ENCODE data around the gene ZNF235. TPM values are rescaled to one million over a fixed set of nuclear protein-coding genes. Genes with fewer than 3 reads are reported as not detected.
"Not testable (repeated sequence)": the region's sequence is repeated elsewhere in the genome, so short reads cannot be mapped to it uniquely, and the experiment has no call there.

ZNF235 gene
- total and polyA plus RNA-seq, 9 donors = 2.5 to 7.4 (median 5.9) TPM

DNA sequence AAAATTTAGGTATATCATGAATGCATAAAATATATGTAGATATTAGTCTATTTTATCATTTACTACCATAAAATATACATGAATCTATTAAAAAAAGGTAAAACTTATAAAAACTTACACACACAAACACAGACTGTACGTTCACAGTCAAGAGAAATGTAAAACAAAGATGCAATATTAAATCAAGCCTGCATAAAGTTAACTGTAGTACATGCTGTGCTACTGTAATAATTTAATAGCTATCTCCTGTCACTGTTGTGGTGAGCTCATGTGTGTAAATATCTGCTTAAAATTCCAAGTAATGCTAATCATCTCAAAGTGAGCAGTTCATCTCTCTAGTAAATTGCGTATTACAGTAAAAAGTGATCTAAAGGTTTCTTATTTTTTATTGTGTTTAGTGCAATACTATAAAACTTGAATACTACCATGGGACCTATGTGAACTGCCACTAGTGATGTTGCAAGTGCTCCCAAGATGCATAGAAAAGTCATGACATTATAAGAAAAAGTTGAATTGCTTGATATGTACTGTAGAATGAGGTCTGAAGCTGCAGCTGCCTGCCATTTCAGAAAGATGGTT, 45.9 kb downstream of the ZNF235 start:
- H3K27ac ChIP-seq = no peak overlapping the region
- intact Hi-C loops (cut with DNase I) = no loop called here
- TF ChIP-seq, protein P1, sequence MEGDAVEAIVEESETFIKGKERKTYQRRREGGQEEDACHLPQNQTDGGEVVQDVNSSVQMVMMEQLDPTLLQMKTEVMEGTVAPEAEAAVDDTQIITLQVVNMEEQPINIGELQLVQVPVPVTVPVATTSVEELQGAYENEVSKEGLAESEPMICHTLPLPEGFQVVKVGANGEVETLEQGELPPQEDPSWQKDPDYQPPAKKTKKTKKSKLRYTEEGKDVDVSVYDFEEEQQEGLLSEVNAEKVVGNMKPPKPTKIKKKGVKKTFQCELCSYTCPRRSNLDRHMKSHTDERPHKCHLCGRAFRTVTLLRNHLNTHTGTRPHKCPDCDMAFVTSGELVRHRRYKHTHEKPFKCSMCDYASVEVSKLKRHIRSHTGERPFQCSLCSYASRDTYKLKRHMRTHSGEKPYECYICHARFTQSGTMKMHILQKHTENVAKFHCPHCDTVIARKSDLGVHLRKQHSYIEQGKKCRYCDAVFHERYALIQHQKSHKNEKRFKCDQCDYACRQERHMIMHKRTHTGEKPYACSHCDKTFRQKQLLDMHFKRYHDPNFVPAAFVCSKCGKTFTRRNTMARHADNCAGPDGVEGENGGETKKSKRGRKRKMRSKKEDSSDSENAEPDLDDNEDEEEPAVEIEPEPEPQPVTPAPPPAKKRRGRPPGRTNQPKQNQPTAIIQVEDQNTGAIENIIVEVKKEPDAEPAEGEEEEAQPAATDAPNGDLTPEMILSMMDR (IDR thresholded peaks at IDR 0.05) = no peak
- TF ChIP-seq POLR2A (IDR thresholded peaks at IDR 0.05) = no peak
- no peak for TF ChIP-seq EP300 (IDR thresholded peaks at IDR 0.05)
- H3K9me3 ChIP-seq = peaks cover 6 to 36% of the 10 kb centered on the region in 2 donors
- WGBS, 3 donors = 94 to 97% (median 96%) methylated on average over 2 of the region's 2 CpGs
- no peak for DNase-seq
- H3K4me1 ChIP-seq (ENCODE audit: insufficient read depth) = no peaks in the 10 kb centered on the region
- no peak overlapping the region for H3K4me3 ChIP-seq
- H3K36me3 ChIP-seq = no peaks in the 10 kb centered on the region
- H3K27me3 ChIP-seq = no peaks in the 10 kb centered on the region

DNA sequence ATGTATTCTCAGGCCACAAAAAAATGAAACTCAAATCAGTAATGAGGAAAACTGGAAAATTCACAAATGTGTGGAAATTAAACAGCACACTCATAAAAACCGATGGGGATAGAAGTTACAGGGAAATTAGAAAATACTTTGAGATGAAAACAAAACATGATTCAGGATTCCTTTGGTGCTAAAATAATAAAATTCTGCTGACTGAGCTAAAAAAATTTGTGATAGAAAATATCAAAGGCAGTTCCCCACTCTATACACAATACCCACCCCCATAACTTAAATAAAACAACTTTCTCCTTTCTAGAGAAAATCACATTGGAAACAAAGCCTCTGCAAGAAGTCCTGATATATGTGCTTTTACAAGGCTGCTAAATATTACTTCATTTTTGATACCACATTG, 46.7 kb downstream of the ZNF235 start:
- 91 to 93% (median 93%) methylated on average over 1 of the region's 1 CpG for WGBS, 3 donors
- Histone ChIP-seq H3K27ac (no peak overlapping the region), H3K27me3 (no peaks in the 10 kb centered on the region), H3K36me3 (no peaks in the 10 kb centered on the region), H3K4me3 (no peak overlapping the region), H3K9me3 (peaks cover 6 to 36% of the 10 kb centered on the region in 2 donors), H3K4me1 (ENCODE audit: insufficient read depth) (no peaks in the 10 kb centered on the region)
- intact Hi-C loops (cut with DNase I) = no loop called here
- DNase-seq = no peak
- TF ChIP-seq, protein P1 (IDR thresholded peaks at IDR 0.05) = no peak
- no peak for TF ChIP-seq EP300 (IDR thresholded peaks at IDR 0.05)
- no peak for TF ChIP-seq POLR2A (IDR thresholded peaks at IDR 0.05)

DNA sequence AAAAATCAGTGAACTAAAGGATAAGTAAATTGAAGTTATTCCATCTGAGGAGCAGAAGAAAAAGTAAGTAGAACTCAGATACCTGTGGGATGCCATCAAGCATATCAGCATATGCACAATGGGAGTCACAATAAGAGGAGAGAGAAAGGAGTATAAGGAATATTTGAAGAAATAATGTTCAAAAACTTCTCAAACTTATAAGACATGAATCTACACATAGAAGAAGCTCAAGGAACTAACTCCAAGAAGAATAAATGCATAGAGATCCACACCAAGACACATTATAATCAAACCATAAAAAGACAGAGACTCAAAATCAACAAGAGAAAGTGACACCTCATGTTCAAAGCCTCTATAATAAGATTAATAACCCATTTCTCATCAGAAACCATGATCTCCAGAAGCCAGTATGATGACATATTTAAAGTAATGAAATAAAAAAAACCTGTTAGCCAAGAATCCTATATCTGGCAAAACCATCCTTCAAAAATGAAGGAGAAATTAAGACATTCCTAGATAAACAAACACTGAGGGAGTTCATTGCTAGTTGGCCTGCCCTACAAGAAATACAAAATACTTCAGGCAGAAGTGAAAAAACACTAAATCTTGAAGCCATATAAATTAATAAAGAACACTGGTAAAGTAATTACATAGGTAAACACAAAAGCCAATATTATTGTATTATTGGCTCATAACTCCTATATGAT, 49.0 kb downstream of the ZNF235 start:
- Histone ChIP-seq H3K27me3 (no peaks in the 10 kb centered on the region), H3K36me3 (no peaks in the 10 kb centered on the region), H3K4me3 (no peak overlapping the region), H3K27ac (no peak overlapping the region), H3K9me3 (peaks cover 9 to 33% of the 10 kb centered on the region in 2 donors), H3K4me1 (ENCODE audit: insufficient read depth) (no peaks in the 10 kb centered on the region)
- TF ChIP-seq, protein P1 (IDR thresholded peaks at IDR 0.05) = no peak
- no peak for TF ChIP-seq POLR2A (IDR thresholded peaks at IDR 0.05)
- TF ChIP-seq EP300 (IDR thresholded peaks at IDR 0.05) = no peak
- no peak for DNase-seq
- intact Hi-C loops (cut with DNase I) = no loop called here

DNA sequence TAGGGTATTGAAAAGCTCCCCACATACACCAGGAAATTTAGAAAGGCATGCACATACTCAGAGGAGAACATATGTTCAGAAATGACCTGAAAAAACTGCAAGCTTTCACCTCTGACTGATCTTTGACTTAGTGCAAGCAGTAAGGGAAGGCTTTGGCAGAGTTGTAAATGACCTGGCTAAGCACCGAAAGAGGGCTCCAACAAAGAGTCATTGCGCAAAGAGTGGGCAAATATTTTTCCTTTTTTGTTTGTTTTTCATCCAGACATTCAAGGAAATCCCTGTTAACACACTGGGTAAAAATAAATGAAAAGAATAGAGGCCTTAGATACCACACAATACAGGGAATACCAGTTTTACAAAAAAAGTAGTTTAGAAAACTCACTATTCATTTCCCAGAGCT, 50.3 kb downstream of the ZNF235 start:
- WGBS, 3 donors = 94 to 97% (median 95%) methylated on average over 2 of the region's 2 CpGs
- TF ChIP-seq EP300 (IDR thresholded peaks at IDR 0.05) (no peak), POLR2A (IDR thresholded peaks at IDR 0.05) (no peak)
- TF ChIP-seq, protein P1 (IDR thresholded peaks at IDR 0.05) = no peak
- Histone ChIP-seq H3K27me3 (no peaks in the 10 kb centered on the region), H3K9me3 (peaks cover 11 to 30% of the 10 kb centered on the region in 2 donors), H3K36me3 (no peaks in the 10 kb centered on the region), H3K4me1 (ENCODE audit: insufficient read depth) (no peaks in the 10 kb centered on the region), H3K4me3 (no peak overlapping the region), H3K27ac (no peak overlapping the region)
- intact Hi-C loops (cut with DNase I) = no loop called here
- no peak for DNase-seq

DNA sequence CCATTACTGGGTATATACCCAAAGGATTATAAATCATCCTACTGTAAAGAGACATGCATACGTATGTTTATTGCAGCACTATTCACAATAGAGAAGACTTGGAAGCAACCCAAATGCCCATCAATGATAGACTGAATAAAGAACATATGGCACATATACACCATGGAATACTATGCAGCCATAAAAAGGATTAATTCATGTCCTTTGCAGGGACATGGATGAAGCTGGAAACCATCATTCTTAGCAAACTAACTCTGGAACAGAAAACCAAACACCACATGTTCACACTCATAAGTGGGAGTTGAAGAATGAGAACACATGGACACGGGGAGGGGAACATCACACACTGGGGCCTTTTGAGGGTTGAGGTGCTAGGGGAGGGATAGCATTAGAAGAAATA, 51.4 kb downstream of the ZNF235 start:
- H3K27me3 ChIP-seq; H3K36me3 ChIP-seq; intact Hi-C loops (cut with DNase I); H3K4me1 ChIP-seq (ENCODE audit: insufficient read depth); H3K4me3 ChIP-seq; DNase-seq; H3K27ac ChIP-seq: not testable (repeated sequence)
- WGBS, 3 donors = 88 to 95% (median 94%) methylated on average over 2 of the region's 2 CpGs
- H3K9me3 ChIP-seq = peaks cover 11 to 32% of the 10 kb centered on the region in 2 donors

DNA sequence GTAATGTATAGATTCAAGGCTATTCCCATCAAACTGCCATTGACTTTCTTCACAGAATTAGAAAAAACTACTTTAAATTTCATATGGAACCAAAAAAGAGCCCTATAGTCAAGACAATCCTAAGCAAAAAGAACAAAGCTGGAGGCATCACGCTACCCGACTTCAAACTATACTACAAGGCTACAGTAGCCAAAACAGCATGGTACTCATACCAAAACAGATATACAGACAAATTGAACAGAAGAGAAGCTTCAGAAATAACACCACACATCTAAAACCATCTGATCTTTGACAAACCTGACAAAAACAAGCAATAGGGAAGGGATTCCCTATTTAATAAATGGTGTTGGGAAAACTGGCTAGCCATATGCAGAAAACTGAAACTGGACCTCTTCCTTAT, 52.5 kb downstream of the ZNF235 start:
- H3K4me3 ChIP-seq; H3K27me3 ChIP-seq; intact Hi-C loops (cut with DNase I); H3K27ac ChIP-seq; H3K4me1 ChIP-seq (ENCODE audit: insufficient read depth); DNase-seq; H3K36me3 ChIP-seq: not testable (repeated sequence)
- H3K9me3 ChIP-seq = peaks cover 11 to 32% of the 10 kb centered on the region in 2 donors
- WGBS, 3 donors = 97 to 100% (median 97%) methylated on average over 2 of the region's 2 CpGs
